Psoas muscle (tissue), 8 donors: ENCODE results near the gene PIGC. TPM values are rescaled to one million over a fixed set of nuclear protein-coding genes. Genes with fewer than 3 reads are reported as not detected.

Experiments used
- ATAC-seq, 4 donors: fragments of 200-7000 bp; cut with Tn5 transposase; one replicate each; pipeline ENCODE4 v1.9.1; 2020; ENCODE audit warnings: moderate library complexity in 3 of 4, mild to moderate bottlenecking in 2 of 4
- DNase-seq, 2 donors: peaks; one replicate each; pipeline ENCODE4 v3.0.0-alpha.2; 2020
- H3K27ac ChIP-seq: fragments of 200-600 bp; one replicate; pipeline ENCODE4 v1.8.0; 2022
- H3K27me3 ChIP-seq, 3 donors: fragments of 200-600 bp in 1 of 3; one replicate each; pipeline versions ENCODE4 v1.6.1 to v1.8.0; 2013 to 2022; ENCODE audit warnings: low read length in 2 of 3, mild to moderate bottlenecking in 2 of 3, moderate library complexity in 1 of 3; ENCODE audit not compliant: insufficient read depth in 3 of 3
- H3K36me3 ChIP-seq, 2 donors: fragments of 200-600 bp in 1 of 2; one replicate each; pipeline versions ENCODE4 v1.6.1 to v1.8.0; 2013 to 2022; ENCODE audit warnings: low read depth in 1 of 2, mild to moderate bottlenecking in 1 of 2, moderate library complexity in 1 of 2; ENCODE audit not compliant: insufficient read depth in 1 of 2
- H3K4me1 ChIP-seq: fragments of 200-600 bp; one replicate; pipeline ENCODE4 v1.8.0; 2022
- H3K4me3 ChIP-seq: fragments of 200-600 bp; one replicate; pipeline ENCODE4 v1.8.0; 2022; ENCODE audit warnings: mild to moderate bottlenecking
- H3K9me3 ChIP-seq: fragments of 200-600 bp; one replicate; pipeline ENCODE4 v1.8.0; 2022
- WGBS, 3 donors: extraction: QIAGEN DNeasy Blood & Tissue Kit; methylation state at CpG; one replicate each; pipeline versions ENCODE4 v1.1.6 to v1.1.7; 2013; 5-methylcytosine and 5-hydroxymethylcytosine counted together
- intact Hi-C, 2 donors: fragments of 100-400 bp; cut with DNase I; formaldehyde crosslinking; loops; one replicate each; pipeline versions ENCODE4 v1.11.0 to v1.14.2; 2022
- polyA plus RNA-seq, 3 donors: library from polyadenylated mRNA; stranded (reverse); fragments of 200-250 nt; gene quantifications; one replicate each; pipeline ENCODE4 v1.2.3, GENCODE V29; 2013
- total RNA-seq, 4 donors: library from RNA; stranded (reverse); fragmentation: NEBNext Ultra II Directional in 2 of 4; extraction: Animal tissue kit (Norgen Biotek cat#: 25700) in 2 of 4; gene quantifications; one replicate each; pipeline versions ENCODE4 v1.2.1 to v1.2.4, GENCODE V29; 2021 to 2023
- TF ChIP-seq, protein P1 (sequence below): fragments of 200-600 bp; IDR thresholded peaks from one replicate; pipeline ENCODE4 v1.8.0; 2022; ENCODE audit warnings: antibody characterized with exemption
- donor health status: healthy with polysubstance abuse.
- donor health status: DM: no; HTN: no; CAD: no; lungs with moderate emphysema.
- donor health status: Bipolar disorder and iron deficiency.
- donor health status: healthy.
- donor health status: DM: yes; HTN: yes; CAD: no.
- donor health status: DM: no; HTN: no; CAD: no.
- donor health status: DM: no; HTN: no; CAD: no.
- donor health status: DM: yes; HTN: yes; CAD: no.

PIGC gene
- total and polyA plus RNA-seq, 7 donors: 10.8 to 24.7 (median 13.8) TPM

DNA sequence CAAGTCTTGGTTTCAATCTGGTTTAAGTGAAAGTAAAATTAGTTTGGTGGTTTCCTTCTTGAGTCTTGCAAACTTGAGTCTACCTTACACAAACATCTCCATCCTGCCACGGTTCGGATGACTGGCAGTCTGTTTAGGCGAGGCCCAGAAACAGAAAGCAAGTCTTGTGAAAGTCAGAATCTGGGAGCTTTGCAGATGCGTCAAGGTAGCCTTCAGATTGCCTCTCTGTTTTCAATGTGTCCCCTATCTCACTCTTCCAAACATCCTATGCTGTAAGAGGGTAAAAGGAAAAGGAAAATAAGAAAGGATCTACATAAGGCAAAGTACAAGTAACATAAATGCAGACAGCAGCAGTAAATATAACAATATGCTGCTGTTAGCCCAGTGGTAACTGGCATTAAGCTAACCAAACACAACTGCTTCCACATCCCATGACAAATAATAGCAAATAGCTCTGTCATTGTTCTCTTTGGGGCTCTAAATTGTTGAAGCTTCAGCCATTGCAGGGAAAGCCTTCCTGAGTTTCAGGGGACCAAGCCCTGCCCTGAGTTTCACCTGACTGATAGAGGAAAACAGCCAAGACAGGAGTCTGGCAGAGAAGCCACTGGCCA, 49.6 kb downstream of the PIGC start:
- ATAC-seq (no peak), DNase-seq (no peak)
- intact Hi-C loops: no loop called here
- no peaks in the 10 kb centered on the region for H3K9me3 ChIP-seq
- 36 to 69% (median 47%) methylated on average over 4 of the region's 4 CpGs for WGBS, 3 donors
- TF ChIP-seq, protein P1, sequence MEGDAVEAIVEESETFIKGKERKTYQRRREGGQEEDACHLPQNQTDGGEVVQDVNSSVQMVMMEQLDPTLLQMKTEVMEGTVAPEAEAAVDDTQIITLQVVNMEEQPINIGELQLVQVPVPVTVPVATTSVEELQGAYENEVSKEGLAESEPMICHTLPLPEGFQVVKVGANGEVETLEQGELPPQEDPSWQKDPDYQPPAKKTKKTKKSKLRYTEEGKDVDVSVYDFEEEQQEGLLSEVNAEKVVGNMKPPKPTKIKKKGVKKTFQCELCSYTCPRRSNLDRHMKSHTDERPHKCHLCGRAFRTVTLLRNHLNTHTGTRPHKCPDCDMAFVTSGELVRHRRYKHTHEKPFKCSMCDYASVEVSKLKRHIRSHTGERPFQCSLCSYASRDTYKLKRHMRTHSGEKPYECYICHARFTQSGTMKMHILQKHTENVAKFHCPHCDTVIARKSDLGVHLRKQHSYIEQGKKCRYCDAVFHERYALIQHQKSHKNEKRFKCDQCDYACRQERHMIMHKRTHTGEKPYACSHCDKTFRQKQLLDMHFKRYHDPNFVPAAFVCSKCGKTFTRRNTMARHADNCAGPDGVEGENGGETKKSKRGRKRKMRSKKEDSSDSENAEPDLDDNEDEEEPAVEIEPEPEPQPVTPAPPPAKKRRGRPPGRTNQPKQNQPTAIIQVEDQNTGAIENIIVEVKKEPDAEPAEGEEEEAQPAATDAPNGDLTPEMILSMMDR: no peak
- H3K4me3 ChIP-seq: no peak overlapping the region
- no peaks in the 10 kb centered on the region for H3K36me3 ChIP-seq
- no peaks in the 10 kb centered on the region for H3K27me3 ChIP-seq
- H3K4me1 ChIP-seq: no peaks in the 10 kb centered on the region
- H3K27ac ChIP-seq: no peak overlapping the region

DNA sequence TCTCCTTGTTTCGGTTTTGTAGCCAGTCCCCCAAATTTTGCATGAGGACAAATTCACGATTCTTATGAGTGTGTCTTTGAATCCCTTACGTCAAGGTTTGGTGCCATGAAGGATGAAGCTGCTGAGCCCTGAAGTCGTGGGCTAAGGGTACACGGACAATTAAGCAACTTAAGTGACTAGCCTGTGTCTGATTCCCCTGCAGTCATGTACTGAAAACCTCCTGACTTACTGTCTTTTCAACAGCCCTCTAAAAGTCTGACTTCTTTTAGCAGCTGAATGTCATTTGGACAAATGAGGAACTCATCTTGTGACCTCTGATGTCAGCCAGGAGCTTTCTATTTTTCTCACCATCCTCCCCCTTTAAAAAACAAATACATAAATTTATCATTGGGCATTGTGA, 50.5 kb downstream of the PIGC start:
- intact Hi-C loops: no loop called here
- DNase-seq (no peak), ATAC-seq (no peak)
- no peaks in the 10 kb centered on the region for H3K9me3 ChIP-seq
- no peak overlapping the region for H3K27ac ChIP-seq
- H3K36me3 ChIP-seq: no peaks in the 10 kb centered on the region
- 69 to 82% (median 69%) methylated on average over 5 of the region's 5 CpGs for WGBS, 3 donors
- H3K4me3 ChIP-seq: no peak overlapping the region
- TF ChIP-seq, protein P1: no peak
- H3K27me3 ChIP-seq: no peaks in the 10 kb centered on the region
- no peaks in the 10 kb centered on the region for H3K4me1 ChIP-seq

GRCh38 chr1:172391976-172392375, 51.9 kb downstream of the PIGC start:
- no peak overlapping the region for H3K4me3 ChIP-seq
- DNase-seq (no peak), ATAC-seq (no peak)
- H3K4me1 ChIP-seq: no peaks in the 10 kb centered on the region
- WGBS, 3 donors: 83 to 93% (median 91%) methylated on average over 1 of the region's 1 CpG
- TF ChIP-seq, protein P1: no peak
- H3K36me3 ChIP-seq: no peaks in the 10 kb centered on the region
- H3K27me3 ChIP-seq: no peaks in the 10 kb centered on the region
- intact Hi-C loops: no loop called here
- no peak overlapping the region for H3K27ac ChIP-seq
- H3K9me3 ChIP-seq: no peaks in the 10 kb centered on the region

Other genes starting within 250 kb of the PIGC start
- gene C1orf105, start 23.4 kb downstream of the PIGC start, total RNA-seq: 10 to 100 TPM in 2 of 4 donors, 1 to 10 TPM in 1, not detected in 1; 2.9 to 17.3 (median 13.5) TPM
- gene C1orf105, start 23.4 kb downstream of the PIGC start, polyA plus RNA-seq: under 1 TPM; 0.18 to 0.31 (median 0.22) TPM
- 1 to 10 TPM; 6.2 to 8.2 (median 7.0) TPM for gene SUCO, start 89.1 kb upstream of the PIGC start, total RNA-seq
- 1 to 10 TPM; 2.6 to 6.9 (median 4.9) TPM for gene SUCO, start 89.1 kb upstream of the PIGC start, polyA plus RNA-seq
- under 1 TPM in 1 of 4 donors, not detected in 3; 0.17 TPM for gene FASLG, start 215.0 kb upstream of the PIGC start, total RNA-seq
- gene FASLG, start 215.0 kb upstream of the PIGC start, polyA plus RNA-seq: not detected